Naive thymus-derived CD4-positive, alpha-beta T cell (primary cell): ENCODE results near the gene EFNA4. TPM values are rescaled to one million over a fixed set of nuclear protein-coding genes. Genes with fewer than 3 reads are reported as not detected.

Experiments used
- ATAC-seq: fragments of 150-1000 bp; cut with Tn5 transposase; 2 replicates; pipeline ENCODE4 v1.10.0; 2021; ENCODE audit warnings: mild to moderate bottlenecking, moderate library complexity
- CTCF ChIA-PET: fragments of 350-600 bp; sonication (Branson Sonifier 250); formaldehyde crosslinking; loops from one replicate; lab custom pipeline; 2021; ENCODE audit warnings: antibody characterized with exemption; lab: Charles Lee
- POLR2A ChIA-PET: fragments of 350-600 bp; sonication (Branson Sonifier 250); formaldehyde crosslinking; loops from one replicate; lab custom pipeline; 2021; ENCODE audit warnings: antibody characterized with exemption, inconsistent platforms; lab: Charles Lee
- DNase-seq, 9 donors: peaks; one replicate each; pipeline versions ENCODE4 v3.0.0 to v3.0.0-alpha.2; 2020 to 2022; ENCODE audit warnings: mixed read lengths in 1 of 9
- H3K27ac ChIP-seq: one replicate; pipeline ENCODE4 v1.7.0; 2013; ENCODE audit warnings: mild to moderate bottlenecking, low read depth, low read length, moderate library complexity
- H3K27me3 ChIP-seq, 2 donors: one replicate each; pipeline ENCODE4 v1.7.0; 2013; ENCODE audit warnings: low read length in 2 of 2, mild to moderate bottlenecking in 2 of 2, moderate library complexity in 2 of 2; ENCODE audit not compliant: control insufficient read depth in 2 of 2, insufficient read depth in 2 of 2
- H3K36me3 ChIP-seq, 3 experiments: 1 replicate in 2 of 3; 2 replicates in 1 of 3; pipeline ENCODE4 v1.7.0; 2013; ENCODE audit warnings: low read length in 3 of 3, mild to moderate bottlenecking in 3 of 3, moderate library complexity in 1 of 3; ENCODE audit not compliant: insufficient read depth in 3 of 3, control insufficient read depth in 2 of 3
- H3K4me1 ChIP-seq, 2 donors: one replicate each; pipeline ENCODE4 v1.7.0; 2013; ENCODE audit warnings: low read length in 2 of 2, mild to moderate bottlenecking in 2 of 2, moderate library complexity in 1 of 2; ENCODE audit not compliant: control insufficient read depth in 2 of 2, insufficient read depth in 2 of 2
- H3K4me3 ChIP-seq: 2 replicates; pipeline ENCODE4 v1.7.0; 2013; ENCODE audit warnings: mild to moderate bottlenecking, low read length
- H3K9me3 ChIP-seq, 3 experiments: 1 replicate in 2 of 3; 2 replicates in 1 of 3; pipeline ENCODE4 v1.7.0; 2013; ENCODE audit warnings: low read length in 3 of 3; ENCODE audit not compliant: control insufficient read depth in 2 of 3
- H3K27ac Mint-ChIP-seq, 9 donors: one replicate each; pipeline ENCODE4 v1.8.0; 2020 to 2022; ENCODE audit warnings: mixed read lengths in 9 of 9, mild to moderate bottlenecking in 8 of 9, moderate library complexity in 5 of 9, inconsistent platforms in 2 of 9
- H3K27me3 Mint-ChIP-seq, 5 donors: one replicate each; pipeline ENCODE4 v1.8.0; 2021 to 2022; ENCODE audit warnings: mixed read lengths in 5 of 5, mild to moderate bottlenecking in 1 of 5
- H3K36me3 Mint-ChIP-seq, 5 donors: one replicate each; pipeline ENCODE4 v1.8.0; 2020 to 2022; ENCODE audit warnings: mixed read lengths in 5 of 5, mild to moderate bottlenecking in 3 of 5, inconsistent platforms in 1 of 5
- H3K4me1 Mint-ChIP-seq, 7 donors: one replicate each; pipeline ENCODE4 v1.8.0; 2020 to 2022; ENCODE audit warnings: mixed read lengths in 7 of 7, mild to moderate bottlenecking in 3 of 7, inconsistent platforms in 1 of 7
- H3K4me3 Mint-ChIP-seq, 10 donors: one replicate each; pipeline ENCODE4 v1.8.0; 2020 to 2022; ENCODE audit warnings: mild to moderate bottlenecking in 10 of 10, mixed read lengths in 10 of 10, moderate library complexity in 6 of 10, inconsistent platforms in 2 of 10
- H3K9me3 Mint-ChIP-seq, 11 donors: one replicate each; pipeline ENCODE4 v1.8.0; 2020 to 2022; ENCODE audit warnings: mixed read lengths in 11 of 11, mild to moderate bottlenecking in 4 of 11, inconsistent platforms in 1 of 11, moderate library complexity in 1 of 11
- intact Hi-C, 2 donors: fragments of 100-400 bp; cut with micrococcal nuclease; formaldehyde crosslinking; loops; one replicate each; pipeline ENCODE4 v1.15.1; 2023
- polyA plus RNA-seq, 2 donors: library from polyadenylated mRNA; unstranded; fragments of 300-500 nt; fragmentation: Illumina TruSeq; gene quantifications; one replicate each; pipeline ENCODE4 v1.2.3, GENCODE V29; 2021
- total RNA-seq, 6 experiments: library from RNA in 5 of 6; stranded (reverse) in 5 of 6; gene quantifications; 1 replicate in 5 of 6; 2 replicates in 1 of 6; pipeline ENCODE4 v1.2.3 and lab custom pipeline; 2021 to 2026

EFNA4 gene
- total and polyA plus RNA-seq, 7 experiments from 2014 or later: 2.1 to 9.4 (median 4.8) TPM

DNA sequence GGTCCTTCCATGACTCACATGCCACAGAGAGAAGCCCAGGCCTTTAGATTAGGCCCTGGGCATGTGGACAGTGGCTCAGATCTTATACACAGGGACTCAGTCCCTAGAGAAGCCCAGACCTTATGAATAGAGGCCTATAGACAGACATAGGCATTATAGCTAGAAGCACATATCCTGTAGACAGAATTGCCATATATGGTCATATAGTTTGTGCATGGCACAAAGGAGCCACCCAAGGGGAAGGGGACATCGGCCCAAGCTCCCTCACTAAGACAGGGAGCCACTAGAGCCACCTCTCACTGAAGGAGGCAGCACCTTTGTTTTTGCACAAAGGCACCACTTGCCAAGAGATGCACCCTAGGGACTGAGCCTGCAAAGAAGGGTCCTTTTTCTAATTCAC lies 12.8 kb downstream of the EFNA4 start:
- Mint-ChIP-seq H3K27ac (peak overlapping the region in 5 of 9 donors; percentile 47 to 81 (median 57)), H3K27me3 (peaks cover 3 to 36% (median 9%) of the 10 kb centered on the region in 5 donors), H3K4me3 (no peak overlapping the region), H3K36me3 (peaks cover 0 to under 1% (median 0%) of the 10 kb centered on the region in 5 donors), H3K4me1 (peaks cover 25 to 74% (median 53%) of the 10 kb centered on the region in 7 donors), H3K9me3 (peaks cover 0 to 3% (median 0%) of the 10 kb centered on the region in 11 donors)
- intact Hi-C loops: no loop called here
- H3K4me1 ChIP-seq: peaks cover 25 to 34% of the 10 kb centered on the region in 2 donors
- no peak overlapping the region for H3K4me3 ChIP-seq
- no peak for ATAC-seq
- H3K9me3 ChIP-seq: no peaks in the 10 kb centered on the region
- peak in 1 of 9 donors; percentile 6 for DNase-seq
- H3K27ac ChIP-seq: no peak overlapping the region
- H3K27me3 ChIP-seq: peaks cover 5% of the 10 kb centered on the region in 2 donors
- CTCF ChIA-PET: interaction anchor here (0.6 to 8.1 kb wide), 5 partner anchors 8 to 100 kb away, joined by 3 to 52 read pairs (median 5); partner anchors contain the start of gene EFNA4
- no peaks in the 10 kb centered on the region for H3K36me3 ChIP-seq
- POLR2A ChIA-PET: interaction anchor here (0.6 to 2.3 kb wide), 2 partner anchors 24 to 65 kb away, joined by 4 to 6 read pairs; no protein-coding TSS in a partner anchor

DNA sequence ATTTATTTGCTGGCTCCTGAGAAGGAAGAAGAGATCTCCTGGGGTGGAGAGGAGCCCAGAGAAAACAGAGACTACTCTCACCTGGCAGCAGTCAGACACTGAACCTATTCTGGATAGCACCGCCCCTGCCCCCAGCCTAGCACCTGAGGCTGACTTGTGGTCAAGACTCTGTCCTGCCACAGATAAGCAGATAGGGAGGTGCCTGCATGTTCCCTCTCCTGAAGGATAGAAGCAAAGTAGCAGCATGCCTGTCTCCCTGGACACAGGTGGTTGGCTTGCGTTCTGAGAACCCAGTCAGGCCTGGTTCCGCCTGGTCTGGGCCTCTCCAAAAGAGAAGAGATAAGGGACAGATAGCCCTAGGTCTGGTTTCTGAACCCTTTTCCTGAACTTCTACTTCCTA lies 13.8 kb downstream of the EFNA4 start:
- H3K4me1 ChIP-seq: peaks cover 33 to 44% of the 10 kb centered on the region in 2 donors

DNA sequence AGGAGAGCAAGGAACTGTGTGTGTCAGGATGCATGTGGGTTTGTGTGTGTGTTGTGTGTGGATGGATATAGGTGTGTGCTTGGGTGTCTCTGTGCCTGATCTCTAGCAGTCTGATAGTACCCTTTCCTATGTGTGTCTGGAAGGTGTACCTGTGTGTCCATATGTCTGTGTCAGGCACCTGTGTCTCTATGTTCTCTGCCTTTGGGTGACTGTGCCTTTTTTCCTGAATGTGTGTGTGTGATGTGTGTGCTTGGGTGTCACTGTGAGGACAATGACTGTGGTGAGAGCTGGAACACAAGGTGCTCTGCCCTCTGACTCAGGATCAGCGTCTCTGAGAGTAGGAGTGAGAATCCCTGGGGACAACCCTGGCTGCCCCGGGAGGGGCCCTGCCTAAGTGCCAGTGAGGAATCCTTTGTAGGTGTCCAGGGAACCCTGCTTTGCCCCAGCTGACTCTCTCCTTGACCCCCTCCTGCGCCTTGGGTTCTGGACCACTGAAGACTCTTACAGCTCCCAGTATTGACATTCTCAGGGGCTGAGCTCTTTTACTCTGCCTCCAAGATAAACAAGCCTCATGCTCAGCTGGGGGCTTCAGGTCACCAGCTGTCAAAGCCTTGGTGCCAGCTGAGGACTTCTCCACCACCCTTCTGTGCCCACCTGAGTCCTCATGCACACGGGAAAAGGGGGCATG lies 14.4 kb downstream of the EFNA4 start:
- ATAC-seq: no peak
- no peak overlapping the region for H3K27ac ChIP-seq
- peaks cover 30 to 72% (median 56%) of the 10 kb centered on the region in 7 donors for H3K4me1 Mint-ChIP-seq
- POLR2A ChIA-PET: interaction anchor here (1.0 to 1.6 kb wide), 4 partner anchors 8 to 26 kb away, joined by 3 to 4 read pairs (median 4); partner anchors contain the start of gene EFNA4
- intact Hi-C loops: no loop called here
- H3K27me3 ChIP-seq: peaks cover 14 to 16% of the 10 kb centered on the region in 2 donors
- CTCF ChIA-PET: interaction anchor here (0.8 to 8.1 kb wide), 3 partner anchors 9 to 310 kb away, joined by 3 to 52 read pairs (median 3); partner anchors contain the start of gene EFNA4
- peaks cover 39 to 49% of the 10 kb centered on the region in 2 donors for H3K4me1 ChIP-seq
- peak overlapping the region; percentile 0 to 90 (median 59) for H3K4me3 Mint-ChIP-seq
- no peak overlapping the region for H3K4me3 ChIP-seq
- no peaks in the 10 kb centered on the region for H3K9me3 ChIP-seq
- no peaks in the 10 kb centered on the region for H3K36me3 ChIP-seq
- peaks cover 7 to 39% (median 18%) of the 10 kb centered on the region in 5 donors for H3K27me3 Mint-ChIP-seq
- peak overlapping the region in 8 of 9 donors; percentile 3 to 70 (median 36) for H3K27ac Mint-ChIP-seq
- H3K36me3 Mint-ChIP-seq: peaks cover 0 to 4% (median 0%) of the 10 kb centered on the region in 5 donors
- H3K9me3 Mint-ChIP-seq: peaks cover 0 to 4% (median 0%) of the 10 kb centered on the region in 11 donors
- peak in 1 of 9 donors; percentile 8 for DNase-seq

More for the DNA sequence above, 13.8 kb downstream of the EFNA4 start:
- ChIA-PET CTCF (interaction anchor here (0.8 to 8.1 kb wide), 2 partner anchors 9 to 14 kb away, joined by 3 to 52 read pairs; partner anchors contain the start of gene EFNA4), POLR2A (interaction anchor here (0.9 to 1.6 kb wide), 3 partner anchors 11 to 25 kb away, joined by 3 read pairs; no protein-coding TSS in a partner anchor)
- DNase-seq: peak in 1 of 9 donors; percentile 7
- H3K4me1 Mint-ChIP-seq: peaks cover 27 to 72% (median 53%) of the 10 kb centered on the region in 7 donors
- H3K36me3 ChIP-seq: no peaks in the 10 kb centered on the region
- peaks cover 0 to 4% (median 0%) of the 10 kb centered on the region in 11 donors for H3K9me3 Mint-ChIP-seq
- no peak overlapping the region for H3K4me3 ChIP-seq
- H3K27me3 ChIP-seq: peaks cover 9 to 13% of the 10 kb centered on the region in 2 donors
- H3K27ac Mint-ChIP-seq: peak overlapping the region in 8 of 9 donors; percentile 3 to 70 (median 36)
- H3K9me3 ChIP-seq: no peaks in the 10 kb centered on the region
- H3K27me3 Mint-ChIP-seq: peaks cover 7 to 34% (median 15%) of the 10 kb centered on the region in 5 donors
- peak overlapping the region in 9 of 10 donors; percentile 0 to 90 (median 40) for H3K4me3 Mint-ChIP-seq
- no peak overlapping the region for H3K27ac ChIP-seq
- ATAC-seq: no peak
- peaks cover 0 to 4% (median 0%) of the 10 kb centered on the region in 5 donors for H3K36me3 Mint-ChIP-seq
- intact Hi-C loops: no loop called here

DNA sequence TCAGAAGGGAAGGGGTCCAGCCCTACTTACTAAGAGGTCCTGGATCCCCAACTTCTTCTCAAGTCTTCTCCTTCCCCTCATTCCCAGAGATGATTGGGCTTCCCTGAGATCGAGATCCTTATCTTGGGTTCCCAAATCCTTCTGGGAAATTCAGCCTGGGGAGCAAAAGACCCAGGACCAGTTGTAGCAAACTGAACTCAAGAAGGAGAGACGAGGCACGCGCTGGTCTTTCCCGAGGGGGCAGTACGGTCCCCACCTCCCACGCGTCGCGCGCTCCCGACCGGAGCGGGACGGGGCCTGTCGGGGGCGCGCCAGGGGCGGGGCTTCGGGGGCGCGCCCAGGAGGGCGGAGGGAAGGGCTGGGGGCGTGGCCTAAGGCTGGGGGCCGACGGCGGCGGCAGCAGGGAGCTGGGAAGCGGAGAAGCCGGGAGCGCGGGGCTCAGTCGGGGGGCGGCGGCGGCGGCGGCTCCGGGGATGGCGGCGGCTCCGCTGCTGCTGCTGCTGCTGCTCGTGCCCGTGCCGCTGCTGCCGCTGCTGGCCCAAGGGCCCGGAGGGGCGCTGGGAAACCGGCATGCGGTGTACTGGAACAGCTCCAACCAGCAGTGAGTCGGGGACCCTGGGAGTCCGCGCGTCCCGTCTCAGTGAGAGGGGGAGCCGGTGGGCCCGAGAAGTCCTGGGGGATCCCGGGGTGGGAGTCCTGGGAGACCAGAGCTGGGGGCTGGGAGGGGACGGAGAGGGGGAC lies 15.1 kb downstream of the EFNA4 start, which contains the start of gene EFNA3:
EFNA3 (plus strand) TSS at position 369 of the 741 bp plus-strand sequence; CDS start at position 474, 105 bp downstream.
- Mint-ChIP-seq H3K4me1 (peaks cover 23 to 68% (median 52%) of the 10 kb centered on the region in 7 donors), H3K4me3 (peak within 1 kb of the TSS; percentile 79 to 92 (median 86)), H3K36me3 (peaks cover 0 to 4% (median 0%) of the 10 kb centered on the region in 5 donors), H3K27me3 (peaks cover 8 to 46% (median 24%) of the 10 kb centered on the region in 5 donors), H3K9me3 (peaks cover 0 to 4% (median 0%) of the 10 kb centered on the region in 11 donors), H3K27ac (peak within 1 kb of the TSS; percentile 34 to 84 (median 56))
- intact Hi-C loops: loop anchor here (1.0 kb wide), 2 partner anchors 7 to 16 kb away; no protein-coding TSS in a partner anchor
- H3K27me3 ChIP-seq: peaks cover 22% of the 10 kb centered on the region in 2 donors
- CTCF ChIA-PET: interaction anchor here (0.7 to 8.1 kb wide), 5 partner anchors 10 to 311 kb away, joined by 3 to 52 read pairs (median 3); partner anchors contain the start of gene EFNA4
- H3K4me1 ChIP-seq: peaks cover 44 to 49% of the 10 kb centered on the region in 2 donors
- H3K27ac ChIP-seq: no peak within 1 kb of the TSS
- DNase-seq: peak in 8 of 9 donors; percentile 39 to 85 (median 52)
- ATAC-seq: peak; percentile 82
- H3K4me3 ChIP-seq: peak within 1 kb of the TSS; percentile 48
- H3K9me3 ChIP-seq: no peaks in the 10 kb centered on the region
- no peaks in the 10 kb centered on the region for H3K36me3 ChIP-seq
- POLR2A ChIA-PET: interaction anchor here (0.5 to 1.6 kb wide), 7 partner anchors 9 to 333 kb away, joined by 3 to 8 read pairs (median 3); partner anchors contain the start of gene EFNA4

DNA sequence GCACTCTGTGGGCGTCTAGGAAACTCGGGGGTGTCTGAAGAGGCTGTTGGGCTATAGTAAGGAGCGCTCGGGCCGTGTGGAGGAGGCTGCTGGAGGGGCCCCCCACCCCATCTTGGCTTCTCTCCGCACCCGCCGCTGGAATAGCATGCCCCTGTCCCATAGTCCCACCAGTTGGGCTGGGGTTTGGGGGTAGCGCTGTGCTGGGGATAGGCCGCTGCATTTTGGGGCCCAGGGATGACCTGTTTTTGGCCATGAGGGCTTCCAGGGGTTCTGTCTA lies 15.6 kb downstream of the EFNA4 start:
- Mint-ChIP-seq H3K4me1 (peaks cover 25 to 68% (median 53%) of the 10 kb centered on the region in 7 donors), H3K9me3 (peaks cover 0 to 4% (median 0%) of the 10 kb centered on the region in 11 donors), H3K4me3 (peak overlapping the region; percentile 79 to 92 (median 86)), H3K27ac (peak overlapping the region in 8 of 9 donors; percentile 1 to 84 (median 50)), H3K27me3 (peaks cover 13 to 51% (median 29%) of the 10 kb centered on the region in 5 donors), H3K36me3 (peaks cover 0 to 4% (median 0%) of the 10 kb centered on the region in 5 donors)
- no peaks in the 10 kb centered on the region for H3K9me3 ChIP-seq
- peak overlapping the region; percentile 48 for H3K4me3 ChIP-seq
- DNase-seq (no peak), ATAC-seq (no peak)
- intact Hi-C loops: loop anchor here (1.0 kb wide), 2 partner anchors 8 to 17 kb away; no protein-coding TSS in a partner anchor
- peaks cover 26 to 27% of the 10 kb centered on the region in 2 donors for H3K27me3 ChIP-seq
- ChIA-PET CTCF (interaction anchor here (0.7 to 8.1 kb wide), 4 partner anchors 16 to 41 kb away, joined by 3 to 52 read pairs (median 4); partner anchors contain the start of gene EFNA4), POLR2A (interaction anchor here (0.8 to 1.6 kb wide), 4 partner anchors 9 to 33 kb away, joined by 3 to 8 read pairs (median 4); partner anchors contain the start of gene EFNA4)
- no peak overlapping the region for H3K27ac ChIP-seq
- H3K36me3 ChIP-seq: no peaks in the 10 kb centered on the region
- peaks cover 47% of the 10 kb centered on the region in 2 donors for H3K4me1 ChIP-seq
